Tongue (tissue), 3 donors: ENCODE measurements around the gene BPTF. TPM values are rescaled to one million over a fixed set of nuclear protein-coding genes. Genes with fewer than 3 reads are reported as not detected.
"Not testable (repeated sequence)": the region's sequence is repeated elsewhere in the genome, so short reads cannot be mapped to it uniquely, and the experiment has no call there.

Source experiments
- DNase-seq: peaks from one replicate; pipeline ENCODE4 v3.0.0-alpha.2; 2015
- small RNA-seq: library from RNA; depleted of rRNA; stranded (forward); fragments of <200 nt; gene quantifications from one replicate; pipeline ENCODE3, GENCODE V24; 2014; ENCODE audit warnings: low replicate concordance
- total RNA-seq: library from RNA; depleted of rRNA; stranded (reverse); fragments of >200 nt; gene quantifications from one replicate; pipeline ENCODE4 v1.2.3, GENCODE V29; 2014

Gene BPTF
- total RNA-seq, 1 donor from 2014 or later, result 125 TPM

GRCh38 chr17:68013385-68013784, 188.1 kb downstream of the BPTF start:
- DNase-seq, result no peak

DNA sequence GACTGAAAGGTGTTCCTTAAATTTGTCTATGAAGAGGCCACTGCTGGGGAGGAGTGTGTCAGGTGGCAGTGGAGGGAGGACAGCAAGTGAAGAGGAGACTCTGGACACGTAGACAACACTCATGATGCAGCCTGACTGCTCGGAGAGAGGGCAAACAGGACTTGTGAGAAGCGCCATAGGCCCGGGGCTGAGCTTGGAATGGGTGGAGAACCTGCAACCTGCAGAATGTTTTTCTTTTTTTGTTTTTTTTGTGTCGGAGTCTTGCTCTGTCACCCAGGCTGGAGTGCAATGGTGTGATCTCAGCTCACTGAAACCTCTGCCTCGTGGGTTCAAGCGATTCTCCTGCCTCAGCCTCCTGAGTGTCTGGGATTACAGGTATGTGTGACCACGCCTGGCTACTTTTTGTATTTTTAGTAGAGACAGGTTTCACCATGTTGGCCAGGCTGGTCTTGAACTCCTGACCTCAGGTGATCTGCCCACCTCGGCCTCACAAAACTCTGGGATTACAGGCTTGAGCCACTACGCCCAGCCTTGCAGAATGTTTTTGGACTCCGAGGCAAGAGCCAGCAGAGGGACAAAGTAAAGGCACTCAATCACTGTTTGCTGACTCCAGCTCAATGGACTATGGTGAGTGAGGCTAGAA, 189.9 kb downstream of the BPTF start:
- no peak for DNase-seq

- DNase-seq, result no peak
These were observed 191.5 kb downstream of the BPTF start for GRCh38 chr17:68016838-68017237.

DNA sequence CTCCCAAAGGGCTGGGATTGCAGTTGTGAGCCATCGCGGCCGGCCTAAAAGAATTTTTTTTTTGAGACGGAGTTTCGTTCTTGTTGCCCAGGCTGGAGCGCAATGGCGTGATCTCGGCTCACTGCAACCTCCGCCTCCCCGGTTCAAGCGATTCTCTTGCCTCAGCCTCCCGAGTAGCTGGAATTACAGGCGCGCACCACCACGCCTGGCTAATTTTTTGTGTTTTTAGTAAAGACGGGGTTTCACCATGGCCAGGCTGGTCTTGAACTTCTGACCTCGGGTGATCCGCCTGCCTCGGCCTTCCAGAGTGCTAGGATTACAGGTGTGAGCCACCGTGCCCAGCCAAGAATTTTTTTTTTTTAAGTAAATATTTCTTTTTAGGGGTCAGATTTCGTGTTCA, 193.2 kb downstream of the BPTF start:
- not testable (repeated sequence) for DNase-seq

GRCh38 chr17:68019336-68019674, 194.0 kb downstream of the BPTF start:
- no peak for DNase-seq

DNA sequence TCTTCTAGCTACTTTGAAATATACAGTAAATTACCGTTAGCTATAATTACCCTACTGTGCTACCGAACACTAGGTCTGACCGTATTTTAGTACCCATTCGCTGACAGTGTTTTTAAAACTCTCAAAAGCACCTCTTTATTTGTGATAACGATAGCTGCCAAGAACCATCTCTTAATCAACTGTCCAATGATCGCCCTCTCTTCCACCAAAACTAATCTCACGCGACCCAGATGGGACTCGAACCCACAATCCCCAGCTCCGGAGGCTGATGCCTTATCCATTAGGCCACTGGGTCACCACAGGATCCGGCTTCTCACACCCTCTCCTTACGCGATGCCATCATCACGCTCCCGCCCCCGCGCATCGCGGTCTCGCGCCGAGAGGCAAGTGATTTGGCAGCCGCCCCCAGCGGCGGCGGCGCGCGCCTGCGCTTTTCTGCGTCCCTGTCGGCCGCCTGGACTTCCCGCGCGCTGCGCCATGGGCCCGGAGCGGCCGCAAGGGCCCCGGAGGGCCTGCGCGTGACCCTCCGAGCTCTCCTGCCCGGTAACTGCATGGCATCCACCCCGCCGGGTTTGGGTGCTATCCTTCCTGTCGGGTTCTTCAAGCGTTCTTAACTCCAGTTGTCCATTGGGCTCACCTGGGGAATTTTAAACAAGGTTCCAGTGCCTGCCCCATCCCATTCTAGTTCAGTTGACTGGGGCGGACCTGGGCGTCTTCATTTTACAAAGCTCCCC, 194.5 kb downstream of the BPTF start:
- peak; percentile 98 for DNase-seq

GRCh38 chr17:68020409-68020756, 195.1 kb downstream of the BPTF start:
- DNase-seq, result no peak

GRCh38 chr17:68020791-68021190, 195.5 kb downstream of the BPTF start:
- not testable (repeated sequence) for DNase-seq

- DNase-seq, result no peak
These were observed 196.7 kb downstream of the BPTF start for GRCh38 chr17:68021963-68022362.

DNA sequence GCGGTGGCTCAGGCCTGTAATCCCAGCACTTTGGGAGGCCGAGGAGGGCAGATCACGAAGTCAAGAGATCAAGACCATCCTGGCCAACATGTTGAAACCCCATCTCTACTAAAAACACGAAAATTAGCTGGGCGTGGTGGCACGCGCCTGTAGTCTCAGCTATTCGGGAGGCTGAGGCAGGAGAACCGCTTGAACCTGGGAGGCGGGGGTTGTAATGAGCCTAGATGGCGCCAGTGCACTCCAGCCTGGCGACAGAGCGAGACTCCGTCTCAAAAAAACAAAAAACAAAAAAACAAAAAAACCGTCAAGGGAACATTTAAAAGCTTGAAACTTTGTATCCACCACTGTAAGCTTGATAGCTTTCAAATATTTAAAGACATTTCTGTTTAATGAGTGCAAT, 197.2 kb downstream of the BPTF start:
- not testable (repeated sequence) for DNase-seq

GRCh38 chr17:68029512-68030215, 204.4 kb downstream of the BPTF start:
- no peak for DNase-seq

Small RNA genes lying within 50 kb of the gene (small RNA-seq; reads per million reads assigned to genes)
- gene RN7SL622P, result not detected

Other genes with a start within 250 kb of the BPTF start
- 51.2 TPM for gene NOL11, start 107.6 kb upstream of the BPTF start, total RNA-seq
- 11.5 TPM for gene C17orf58, start 171.0 kb downstream of the BPTF start, total RNA-seq
- 25.0 TPM for gene KPNA2, start 210.2 kb downstream of the BPTF start, total RNA-seq